HG03108 (cell line): ENCODE data around the gene SIPA1L3.

ENCODE experiments used
- ATAC-seq: cut with Tn5 transposase; IDR thresholded peaks from one replicate; pipeline ENCODE4 v1.9.1; 2021; ENCODE audit warnings: moderate library complexity; ENCODE audit not compliant: unreplicated experiment

Gene SIPA1L3

GRCh38 chr19:38095411-38096308, 188.7 kb downstream of the SIPA1L3 start:
- no peak for ATAC-seq

GRCh38 chr19:38099966-38100365, 193.0 kb downstream of the SIPA1L3 start:
- ATAC-seq = no peak

- ATAC-seq = no peak
Measured at GRCh38 chr19:38100589-38100988, 193.6 kb downstream of the SIPA1L3 start.

GRCh38 chr19:38101723-38102122, 194.7 kb downstream of the SIPA1L3 start:
- no peak for ATAC-seq

GRCh38 chr19:38105574-38105973, 198.6 kb downstream of the SIPA1L3 start:
- ATAC-seq = no peak

- ATAC-seq = no peak
Measured at GRCh38 chr19:38107129-38107528, 200.1 kb downstream of the SIPA1L3 start.

GRCh38 chr19:38111898-38112297, 204.9 kb downstream of the SIPA1L3 start:
- ATAC-seq = no peak

- ATAC-seq = no peak
Measured at GRCh38 chr19:38114651-38115050, 207.6 kb downstream of the SIPA1L3 start.

- ATAC-seq = no peak
Measured at GRCh38 chr19:38115271-38115802, 208.3 kb downstream of the SIPA1L3 start.

GRCh38 chr19:38118176-38118575, 211.2 kb downstream of the SIPA1L3 start:
- ATAC-seq = no peak

GRCh38 chr19:38120471-38121025, 213.5 kb downstream of the SIPA1L3 start:
- ATAC-seq = no peak

GRCh38 chr19:38122402-38123093, 215.5 kb downstream of the SIPA1L3 start:
- no peak for ATAC-seq

GRCh38 chr19:38125238-38125637, 218.2 kb downstream of the SIPA1L3 start:
- ATAC-seq = no peak

- ATAC-seq = no peak
Measured at GRCh38 chr19:38130399-38130798, 223.4 kb downstream of the SIPA1L3 start.

- ATAC-seq = no peak
Measured at GRCh38 chr19:38132781-38133180, 225.8 kb downstream of the SIPA1L3 start.

GRCh38 chr19:38133319-38133718, 226.3 kb downstream of the SIPA1L3 start:
- no peak for ATAC-seq

- ATAC-seq = no peak
Measured at GRCh38 chr19:38134540-38135149, 227.6 kb downstream of the SIPA1L3 start.

- ATAC-seq = no peak
Measured at GRCh38 chr19:38135150-38135998, 228.4 kb downstream of the SIPA1L3 start.

GRCh38 chr19:38139122-38139521, 232.1 kb downstream of the SIPA1L3 start:
- ATAC-seq = no peak

- no peak for ATAC-seq
Measured at GRCh38 chr19:38141108-38141507, 234.1 kb downstream of the SIPA1L3 start.
